DMS79 treated with DMSO at 0.1 percent for 48 hours (cell line): ENCODE data around the gene HIP1.
A peak's percentile ranks its signal among the peaks of the same experiment; 100 is the strongest.
"Not testable (repeated sequence)": the region's sequence is repeated elsewhere in the genome, so short reads cannot be mapped to it uniquely, and the experiment has no call there.

Experiments used
- DNase-seq: peaks from one replicate; lab custom pipeline; 2025; lab: John Stamatoyannopoulos, UW

The HIP1 gene

GRCh38 chr7:75686551-75686950 lies 52.2 kb downstream of the HIP1 start:
- no peak for DNase-seq

GRCh38 chr7:75682052-75682451 lies 56.7 kb downstream of the HIP1 start:
- DNase-seq, result not testable (repeated sequence)

- no peak for DNase-seq
Observed at GRCh38 chr7:75679060-75679459, 59.7 kb downstream of the HIP1 start.

GRCh38 chr7:75669579-75669978 lies 69.2 kb downstream of the HIP1 start:
- DNase-seq, result no peak

- no peak for DNase-seq
Observed at GRCh38 chr7:75667938-75668337, 70.8 kb downstream of the HIP1 start.

- no peak for DNase-seq
Observed at GRCh38 chr7:75663302-75663907, 75.3 kb downstream of the HIP1 start.

- no peak for DNase-seq
Observed at GRCh38 chr7:75662579-75663301, 76.0 kb downstream of the HIP1 start.

GRCh38 chr7:75660566-75661215 lies 78.0 kb downstream of the HIP1 start:
- no peak for DNase-seq

- no peak for DNase-seq
Observed at GRCh38 chr7:75658802-75659201, 79.9 kb downstream of the HIP1 start.

- no peak for DNase-seq
Observed at GRCh38 chr7:75658369-75658768, 80.4 kb downstream of the HIP1 start.

- no peak for DNase-seq
Observed at GRCh38 chr7:75657866-75658265, 80.9 kb downstream of the HIP1 start.

GRCh38 chr7:75656740-75657139 lies 82.0 kb downstream of the HIP1 start:
- DNase-seq, result no peak

GRCh38 chr7:75655536-75655935 lies 83.2 kb downstream of the HIP1 start:
- no peak for DNase-seq

GRCh38 chr7:75654855-75655254 lies 83.9 kb downstream of the HIP1 start:
- no peak for DNase-seq

GRCh38 chr7:75653651-75654050 lies 85.1 kb downstream of the HIP1 start:
- DNase-seq, result no peak

GRCh38 chr7:75652788-75653187 lies 86.0 kb downstream of the HIP1 start:
- no peak for DNase-seq

GRCh38 chr7:75650681-75651080 lies 88.1 kb downstream of the HIP1 start:
- no peak for DNase-seq

- peak; percentile 60 for DNase-seq
Observed at GRCh38 chr7:75650062-75650461, 88.7 kb downstream of the HIP1 start.

GRCh38 chr7:75649462-75649861 lies 89.3 kb downstream of the HIP1 start:
- peak; percentile 49 for DNase-seq

- no peak for DNase-seq
Observed at GRCh38 chr7:75647709-75648438, 90.9 kb downstream of the HIP1 start.

- DNase-seq, result no peak
Observed at GRCh38 chr7:75646571-75647102, 92.1 kb downstream of the HIP1 start.

GRCh38 chr7:75645570-75645969 lies 93.2 kb downstream of the HIP1 start:
- no peak for DNase-seq
